Raji (cell line): ENCODE measurements around the gene LTA.

ENCODE experiments used
- POLR2A ChIP-seq: IDR thresholded peaks from 2 replicates; pipeline ENCODE4 v1.6.1; 2011; ENCODE audit warnings: low read depth, low read length, control low read depth; ENCODE audit not compliant: insufficient read depth

The LTA gene

GRCh38 chr6:31576897-31577578, 4.9 kb downstream of the LTA start:
- TF ChIP-seq POLR2A, result 0 out of 2 replicates have a peak, but pooled peaks have one; percentile 16

- no peak for TF ChIP-seq POLR2A
These were observed 5.5 kb downstream of the LTA start for GRCh38 chr6:31577579-31577966.

GRCh38 chr6:31578184-31579118, 6.4 kb downstream of the LTA start:
- TF ChIP-seq POLR2A, result no peak; the same call in 1 of the 2 replicates

GRCh38 chr6:31579119-31579505, 7.0 kb downstream of the LTA start:
- no peak for TF ChIP-seq POLR2A

GRCh38 chr6:31579546-31580437, 7.7 kb downstream of the LTA start:
- peak; percentile 47; the same call in 1 of the 2 replicates for TF ChIP-seq POLR2A

DNA sequence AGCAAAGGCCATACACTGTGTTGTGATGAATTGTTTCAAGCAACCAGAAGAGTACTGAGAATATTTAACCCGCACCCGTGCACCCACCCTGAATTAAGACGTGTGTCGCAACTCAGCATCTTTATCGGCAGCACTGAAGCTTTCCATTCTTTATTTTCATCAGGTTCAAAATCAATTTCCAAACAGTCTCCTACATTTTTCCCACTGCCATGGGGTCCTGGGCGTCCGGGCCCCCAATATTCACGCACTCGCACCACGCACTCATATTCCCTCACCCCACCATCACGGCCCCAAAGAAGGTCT, 8.3 kb downstream of the LTA start:
- no peak for TF ChIP-seq POLR2A

DNA sequence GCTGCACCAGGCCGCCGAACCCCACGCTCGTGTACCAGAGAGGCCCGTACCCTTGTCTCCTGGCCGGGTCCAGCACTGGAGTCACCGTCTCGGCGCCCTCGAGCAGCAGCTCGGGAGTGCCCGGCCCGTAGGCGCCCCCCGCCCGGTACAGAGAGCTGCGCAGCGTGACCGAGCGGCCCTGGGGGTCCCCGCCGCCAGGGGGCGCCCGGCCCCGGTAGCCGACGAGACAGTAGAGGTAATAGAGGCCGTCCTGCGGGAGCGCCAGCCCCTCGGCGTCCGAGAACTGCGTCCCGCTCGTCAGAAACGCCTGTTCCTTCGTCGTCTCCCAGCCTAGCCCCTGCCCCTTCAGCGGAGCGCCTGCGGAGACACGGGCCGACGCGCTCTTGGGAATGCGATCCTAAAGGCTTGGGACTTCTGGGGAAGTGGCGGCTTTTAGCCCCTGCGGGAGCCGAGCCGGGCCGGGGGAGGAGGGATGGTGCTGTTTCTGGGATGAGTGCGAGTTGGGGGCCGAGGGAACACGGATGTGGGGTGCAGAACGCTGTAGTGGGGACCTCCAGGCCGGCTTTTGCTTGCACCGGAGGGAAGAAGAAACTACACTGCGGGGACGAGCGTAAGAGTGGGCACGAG, 8.8 kb downstream of the LTA start:
- peak; percentile 68 for TF ChIP-seq POLR2A

GRCh38 chr6:31581434-31582229, 9.5 kb downstream of the LTA start:
- no peak for TF ChIP-seq POLR2A

DNA sequence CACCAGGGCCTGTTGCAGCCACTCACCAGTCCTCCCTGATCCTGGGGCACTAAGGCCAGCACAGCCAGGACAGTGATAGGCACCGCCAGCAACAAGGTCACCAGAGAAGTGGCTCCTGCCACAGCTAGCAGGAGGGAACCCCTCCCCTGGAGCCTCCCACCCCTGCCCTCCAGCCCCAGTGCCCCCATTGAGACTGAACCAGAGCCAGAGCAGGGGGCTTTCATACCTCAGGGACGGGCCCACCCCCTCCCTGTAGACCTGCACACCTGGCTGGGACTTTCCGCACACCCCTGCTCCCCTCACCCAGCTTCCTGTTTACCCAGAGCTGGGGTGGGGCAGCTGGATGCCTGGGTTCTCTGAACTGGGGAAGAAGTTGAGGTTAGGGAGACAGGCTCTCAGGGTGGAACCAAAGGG, 10.1 kb downstream of the LTA start, which contains the start of gene LTB:
Gene LTB, minus strand, starts transcription at position 195 of the 414 bp plus-strand sequence. Its CDS starts 7 bp downstream, at position 188.
- peak; percentile 89 for TF ChIP-seq POLR2A

DNA sequence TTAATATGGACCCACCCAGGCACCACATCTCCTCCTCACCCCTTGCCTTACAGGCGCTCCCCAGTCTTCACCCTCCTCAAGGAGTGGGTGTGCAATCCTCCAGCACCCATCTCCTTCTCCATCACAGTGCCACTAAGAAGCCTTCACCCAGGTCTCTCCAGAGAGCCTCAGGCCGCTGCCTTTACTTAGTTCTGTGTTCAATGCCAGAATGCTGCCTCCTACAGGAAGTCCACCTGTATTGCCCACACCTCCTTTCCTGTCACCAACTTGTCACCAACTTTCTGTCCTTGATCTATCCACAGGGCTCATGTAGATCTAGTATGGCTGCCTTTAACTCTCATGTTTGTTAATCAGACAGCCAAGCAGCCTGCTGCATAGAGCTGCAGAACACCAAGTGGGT, 13.4 kb downstream of the LTA start:
- no peak; the same call in 1 of the 2 replicates for TF ChIP-seq POLR2A

- no peak for TF ChIP-seq POLR2A
These were observed 13.9 kb downstream of the LTA start, which contains the start of gene LST1 for GRCh38 chr6:31586008-31586407. TSS of gene LST1 (plus strand) at chr6:31586277. CDS start at chr6:31587300, 1,023 bp downstream.

DNA sequence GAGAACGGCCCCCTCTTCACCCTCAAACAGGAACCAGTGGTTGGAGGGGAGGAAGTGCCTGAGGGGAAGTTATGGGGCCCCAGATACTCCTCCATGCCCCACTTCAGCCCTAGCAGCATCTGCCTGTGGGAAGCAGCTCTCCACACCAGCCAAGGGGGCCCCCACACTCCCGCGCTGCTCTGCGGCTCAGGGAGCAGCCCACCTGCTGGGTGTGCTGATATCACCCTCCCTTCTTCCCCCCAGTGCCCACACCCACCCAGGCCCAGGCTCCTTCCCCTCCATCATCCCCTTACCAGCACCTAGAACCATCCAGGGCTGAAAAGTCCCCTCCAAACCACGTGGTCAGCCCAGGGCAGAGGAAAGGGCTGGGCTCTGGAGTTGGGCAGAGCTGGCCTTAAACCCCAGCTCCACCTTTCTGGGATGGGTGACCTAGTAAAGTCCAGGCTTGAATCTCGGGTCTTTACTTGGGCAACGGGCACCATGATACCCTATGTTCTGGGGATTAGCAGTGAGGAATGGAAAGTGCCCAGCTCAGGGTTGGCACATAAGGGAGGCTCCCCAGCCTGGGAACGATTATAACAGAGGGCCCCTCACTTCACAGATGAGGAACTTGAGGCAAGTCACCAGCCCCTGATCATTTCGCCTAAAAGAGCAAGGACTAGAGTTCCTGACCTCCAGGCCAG, 14.7 kb downstream of the LTA start:
- peak; percentile 38 for TF ChIP-seq POLR2A

DNA sequence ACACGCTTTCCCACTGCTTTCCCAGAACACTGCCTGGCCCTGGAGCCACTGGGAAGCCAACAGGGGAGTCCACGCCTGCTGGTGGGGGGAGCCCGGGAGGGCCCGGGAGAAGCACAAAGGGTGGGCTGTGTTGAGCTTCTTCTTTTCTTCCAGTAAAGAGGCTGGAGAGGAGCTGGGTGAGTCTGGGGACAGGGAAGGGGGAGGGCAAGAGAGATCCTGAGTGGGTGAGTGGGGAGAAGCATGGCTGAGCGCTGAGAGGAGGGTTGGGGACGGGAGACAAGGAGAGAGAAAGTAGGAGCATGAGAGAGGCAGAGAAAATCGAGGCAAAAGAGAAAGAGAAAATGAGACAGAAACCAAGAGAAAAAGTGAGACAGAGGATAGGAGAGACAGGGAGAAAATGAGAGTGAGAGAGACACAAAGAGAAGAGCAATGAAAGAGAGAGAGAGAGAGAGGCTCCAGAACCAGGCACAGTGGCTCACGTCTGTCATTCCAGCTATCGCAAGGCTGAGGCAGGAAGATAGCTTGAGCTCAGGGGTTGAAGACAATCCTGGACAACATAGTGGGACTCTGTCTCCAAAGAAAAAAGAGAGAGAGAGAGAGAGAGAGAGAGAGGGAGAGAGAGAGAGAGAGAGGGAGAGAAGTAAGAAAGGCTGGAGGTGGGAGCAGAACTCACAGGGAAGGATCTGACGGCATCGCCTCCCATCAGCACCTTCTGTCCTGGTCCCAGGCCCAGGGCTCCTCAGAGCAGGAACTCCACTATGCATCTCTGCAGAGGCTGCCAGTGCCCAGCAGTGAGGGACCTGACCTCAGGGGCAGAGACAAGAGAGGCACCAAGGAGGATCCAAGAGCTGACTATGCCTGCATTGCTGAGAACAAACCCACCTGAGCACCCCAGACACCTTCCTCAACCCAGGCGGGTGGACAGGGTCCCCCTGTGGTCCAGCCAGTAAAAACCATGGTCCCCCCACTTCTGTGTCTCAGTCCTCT, 16.0 kb downstream of the LTA start:
- TF ChIP-seq POLR2A, result no peak
